HUES64 (cell line): ENCODE results near the gene NTHL1.

Experiments
- H3K27ac ChIP-seq: 2 replicates; pipeline ENCODE4 v1.7.0; 2013; ENCODE audit warnings: low read depth, low read length, inconsistent platforms
- H3K27me3 ChIP-seq: 2 replicates; pipeline ENCODE4 v1.6.1; 2013; ENCODE audit warnings: mild to moderate bottlenecking, low read length; ENCODE audit not compliant: insufficient read depth
- H3K36me3 ChIP-seq: 2 replicates; pipeline ENCODE4 v1.6.1; 2013; ENCODE audit warnings: mild to moderate bottlenecking, low read length; ENCODE audit not compliant: insufficient read depth
- H3K4me1 ChIP-seq: 2 replicates; pipeline ENCODE4 v1.6.1; 2013; ENCODE audit warnings: mild to moderate bottlenecking, low read length, moderate library complexity; ENCODE audit not compliant: insufficient read depth
- H3K4me3 ChIP-seq: 2 replicates; pipeline ENCODE4 v1.5.1; 2013; ENCODE audit warnings: mild to moderate bottlenecking, low read length, moderate library complexity
- H3K9ac ChIP-seq: 2 replicates; pipeline ENCODE4 v1.6.1; 2013; ENCODE audit warnings: mild to moderate bottlenecking, low read depth, low read length
- H3K9me3 ChIP-seq: 2 replicates; pipeline ENCODE4 v1.6.1; 2013; ENCODE audit warnings: low read depth, low read length; ENCODE audit not compliant: insufficient read depth
- WGBS: fragments of 150-250, 120-280 bp; methylation state at CpG from one replicate; pipeline ENCODE4 v1.1.7; 2013; ENCODE audit warnings: missing lambda C conversion rate; 5-methylcytosine and 5-hydroxymethylcytosine counted together

Gene NTHL1

DNA sequence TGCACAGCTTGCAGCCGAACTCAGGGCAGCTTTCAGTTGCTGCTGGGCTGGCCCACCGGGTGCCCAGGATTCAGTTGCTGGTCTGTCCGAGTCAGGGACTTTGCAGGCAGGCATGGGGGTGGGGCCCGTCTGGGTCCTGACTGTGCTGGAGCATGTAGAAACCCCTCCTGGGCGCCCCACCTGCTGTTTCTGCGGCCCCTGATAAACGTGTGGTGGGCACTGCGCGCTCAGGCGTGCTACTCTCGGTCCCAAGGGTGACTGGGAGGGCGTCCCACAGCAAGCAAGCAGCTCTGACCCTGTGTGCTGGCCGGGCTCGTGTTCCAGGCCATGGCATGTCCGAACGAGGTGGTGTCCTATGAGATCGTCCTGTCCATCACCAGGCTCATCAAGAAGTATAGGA lies 12.7 kb upstream of the NTHL1 start:
- H3K27me3 ChIP-seq = no peaks in the 10 kb centered on the region
- H3K4me3 ChIP-seq = no peak overlapping the region
- no peak overlapping the region for H3K27ac ChIP-seq
- H3K9me3 ChIP-seq = no peaks in the 10 kb centered on the region
- WGBS = 95% methylated on average over 17 of the region's 17 CpGs
- H3K9ac ChIP-seq = no peak overlapping the region
- H3K4me1 ChIP-seq = no peaks in the 10 kb centered on the region
- H3K36me3 ChIP-seq = peaks cover 23% of the 10 kb centered on the region; the same call in 1 of the 2 replicates

DNA sequence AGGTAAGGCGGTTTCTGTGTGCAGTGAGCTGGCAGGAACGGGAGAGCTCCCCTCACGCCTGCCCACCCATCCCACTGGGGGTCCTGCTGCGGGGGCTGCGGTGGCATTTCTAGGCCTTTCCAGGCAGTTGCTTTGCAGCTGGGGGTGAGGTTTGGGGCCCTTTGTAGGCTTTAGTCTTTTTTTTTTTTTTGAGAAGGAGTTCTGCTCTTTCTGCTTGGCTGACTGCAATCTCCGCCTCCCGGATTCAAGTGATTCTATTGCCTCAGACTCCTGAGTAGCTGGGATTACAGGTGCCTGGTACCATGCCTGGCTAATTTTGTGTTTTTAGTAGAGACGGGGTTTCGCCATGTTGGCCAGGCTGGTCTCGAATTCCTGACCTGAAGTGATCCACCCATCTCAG lies 11.2 kb upstream of the NTHL1 start:
- Histone ChIP-seq H3K27ac (no peak overlapping the region), H3K27me3 (no peaks in the 10 kb centered on the region), H3K4me1 (no peaks in the 10 kb centered on the region), H3K36me3 (peaks cover 29% of the 10 kb centered on the region), H3K9ac (no peak overlapping the region), H3K9me3 (no peaks in the 10 kb centered on the region), H3K4me3 (no peak overlapping the region)
- 95% methylated on average over 10 of the region's 10 CpGs for whole genome bisulfite sequencing

DNA sequence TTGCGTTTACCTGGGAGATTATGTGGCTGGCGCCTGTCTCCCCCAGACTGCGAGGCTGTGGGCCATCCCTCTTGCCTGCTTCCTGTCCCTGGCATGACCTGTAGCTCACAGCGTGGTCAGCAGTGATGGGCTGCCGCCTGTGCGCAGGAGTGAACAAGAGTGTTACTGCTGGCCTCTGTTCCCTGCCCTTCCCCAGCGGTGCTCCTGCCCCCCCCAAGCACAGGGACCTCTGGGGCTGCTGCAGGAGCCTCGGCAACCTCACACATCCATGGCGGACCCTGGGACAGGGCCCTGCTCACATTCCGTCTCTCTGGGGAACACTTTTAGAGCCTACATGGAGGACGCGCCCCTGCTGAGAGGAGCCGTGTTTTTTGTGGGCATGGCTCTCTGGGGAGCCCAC lies 10.8 kb upstream of the NTHL1 start:
- WGBS = 93% methylated on average over 13 of the region's 13 CpGs
- no peak overlapping the region for H3K9ac ChIP-seq

DNA sequence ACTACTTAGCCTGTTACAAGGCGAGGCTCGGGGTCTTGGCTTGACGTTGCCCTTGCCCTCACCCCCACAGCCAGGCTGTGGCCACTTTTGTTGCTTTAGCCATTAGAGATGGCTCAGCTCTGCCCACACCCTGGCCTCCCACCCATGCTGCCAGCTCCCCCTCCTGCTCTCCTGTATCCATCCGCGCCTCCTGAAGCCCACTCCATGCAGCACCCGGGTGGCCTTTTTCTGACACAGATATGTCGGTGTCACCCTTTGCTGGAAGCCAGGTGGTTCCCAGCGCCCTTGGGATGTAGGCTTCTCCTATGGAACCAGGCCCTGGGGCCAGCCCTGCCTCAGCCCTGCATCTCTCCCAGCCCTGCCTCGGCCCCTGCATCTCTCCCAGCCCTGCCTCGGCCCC lies 9.8 kb upstream of the NTHL1 start:
- no peak overlapping the region for H3K4me3 ChIP-seq
- H3K36me3 ChIP-seq = peaks cover 38% of the 10 kb centered on the region
- H3K9me3 ChIP-seq = no peaks in the 10 kb centered on the region
- H3K4me1 ChIP-seq = no peaks in the 10 kb centered on the region
- no peak overlapping the region for H3K27ac ChIP-seq
- WGBS = 97% methylated on average over 10 of the region's 10 CpGs
- no peak overlapping the region for H3K9ac ChIP-seq
- H3K27me3 ChIP-seq = no peaks in the 10 kb centered on the region

More for the DNA sequence above, 10.8 kb upstream of the NTHL1 start:
- no peaks in the 10 kb centered on the region for H3K4me1 ChIP-seq
- no peak overlapping the region for H3K4me3 ChIP-seq
- no peaks in the 10 kb centered on the region for H3K27me3 ChIP-seq
- peaks cover 34% of the 10 kb centered on the region for H3K36me3 ChIP-seq
- H3K9me3 ChIP-seq = no peaks in the 10 kb centered on the region
- H3K27ac ChIP-seq = no peak overlapping the region

DNA sequence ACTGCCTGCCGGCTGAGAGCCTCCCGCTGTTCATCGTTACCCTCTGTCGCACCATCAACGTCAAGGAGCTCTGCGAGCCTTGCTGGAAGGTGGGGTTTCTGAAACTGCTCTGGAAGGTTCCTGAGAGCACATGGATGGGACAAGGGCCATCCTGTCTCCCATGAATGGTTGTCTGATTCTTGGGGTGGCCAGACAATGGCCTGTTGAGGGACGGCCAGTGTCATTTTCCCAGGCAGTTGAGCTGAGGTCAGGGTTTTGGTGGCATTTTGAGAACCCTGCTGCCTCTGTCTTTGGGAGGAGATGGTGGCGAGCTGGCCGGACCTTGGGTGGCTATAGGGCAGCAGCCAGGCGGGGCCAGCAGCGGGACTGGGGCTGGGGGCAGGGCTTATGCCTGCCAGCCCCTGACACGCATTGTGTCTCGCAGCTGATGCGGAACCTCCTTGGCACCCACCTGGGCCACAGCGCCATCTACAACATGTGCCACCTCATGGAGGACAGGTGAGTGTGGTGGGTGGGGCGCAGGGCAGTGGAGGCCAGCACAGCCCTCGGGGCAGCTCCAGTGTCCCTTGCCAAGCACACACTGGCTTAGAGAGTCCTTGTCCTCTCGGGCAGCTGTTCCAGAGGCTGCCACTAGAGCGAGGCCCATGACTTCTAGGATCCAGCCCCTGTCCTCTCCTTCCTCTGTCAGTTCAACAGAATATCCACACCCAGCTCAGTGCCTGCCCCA lies 9.2 kb upstream of the NTHL1 start:
- Histone ChIP-seq H3K9me3 (no peaks in the 10 kb centered on the region), H3K27ac (no peak overlapping the region), H3K36me3 (peaks cover 35% of the 10 kb centered on the region), H3K27me3 (no peaks in the 10 kb centered on the region), H3K9ac (no peak overlapping the region), H3K4me3 (no peak overlapping the region), H3K4me1 (no peaks in the 10 kb centered on the region)
- WGBS = 92% methylated on average over 19 of the region's 19 CpGs

DNA sequence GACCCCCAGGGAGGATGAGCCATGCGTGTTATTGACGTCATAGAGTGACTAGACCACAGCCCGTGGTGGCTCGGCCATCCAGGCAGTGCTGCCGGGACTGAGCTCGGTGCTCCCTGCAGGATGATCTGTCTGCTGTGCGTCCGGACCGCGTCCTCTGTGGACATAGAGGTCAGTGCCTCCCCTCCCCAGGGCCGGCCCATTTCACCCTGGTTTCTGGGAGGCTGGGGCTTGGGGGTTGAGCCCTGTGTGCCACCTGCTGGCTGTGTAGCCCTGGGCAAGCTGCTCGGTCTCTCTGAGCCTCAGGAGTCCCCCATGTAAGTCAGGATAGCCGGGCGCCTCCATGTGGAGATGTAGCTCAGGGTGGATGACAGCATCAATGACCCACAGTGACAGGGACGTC lies 8.4 kb upstream of the NTHL1 start:
- no peak overlapping the region for H3K4me3 ChIP-seq
- no peak overlapping the region for H3K9ac ChIP-seq
- no peaks in the 10 kb centered on the region for H3K9me3 ChIP-seq
- H3K4me1 ChIP-seq = no peaks in the 10 kb centered on the region
- H3K27ac ChIP-seq = no peak overlapping the region
- H3K36me3 ChIP-seq = peaks cover 37% of the 10 kb centered on the region
- H3K27me3 ChIP-seq = no peaks in the 10 kb centered on the region
- WGBS = 92% methylated on average over 15 of the region's 15 CpGs

DNA sequence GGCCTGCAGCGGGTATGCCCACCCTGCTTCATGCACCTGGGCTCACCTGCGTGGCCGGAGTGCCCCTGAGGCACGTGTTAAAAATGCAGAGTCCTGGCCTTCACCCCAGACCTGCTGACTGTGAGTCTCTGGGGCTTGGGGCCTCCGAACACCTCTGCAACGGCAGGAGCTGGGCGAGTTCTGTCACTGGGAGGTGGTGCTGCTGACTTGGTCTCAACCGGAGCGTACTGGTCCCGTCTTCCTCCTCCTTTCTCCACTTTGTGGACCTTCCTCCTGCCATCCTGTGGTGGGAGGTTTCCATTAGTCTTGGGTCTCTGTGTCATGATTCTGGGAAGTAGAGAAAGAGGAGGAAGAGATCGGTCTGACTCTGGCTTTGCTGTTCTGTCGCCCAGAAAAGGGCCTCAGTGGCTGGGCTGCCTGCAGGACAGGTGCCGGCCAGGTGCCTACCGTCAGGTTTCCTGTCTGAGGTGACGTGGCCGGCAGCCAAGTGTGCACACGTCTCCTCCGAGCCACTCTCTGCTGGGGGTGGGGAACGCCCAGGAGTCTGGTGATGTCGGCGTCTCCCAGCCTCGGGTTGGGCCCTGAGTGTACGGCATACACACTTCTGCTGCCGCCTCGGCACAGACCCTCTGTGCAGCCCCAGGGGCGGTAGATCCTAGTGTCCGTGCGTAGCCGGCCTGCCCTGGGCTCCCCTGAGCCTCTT lies 7.1 kb upstream of the NTHL1 start:
- H3K36me3 ChIP-seq = peaks cover 43% of the 10 kb centered on the region
- no peak overlapping the region for H3K4me3 ChIP-seq
- no peak overlapping the region for H3K27ac ChIP-seq
- H3K9me3 ChIP-seq = no peaks in the 10 kb centered on the region
- no peaks in the 10 kb centered on the region for H3K4me1 ChIP-seq
- WGBS = 96% methylated on average over 29 of the region's 29 CpGs
- no peak overlapping the region for H3K9ac ChIP-seq
- no peaks in the 10 kb centered on the region for H3K27me3 ChIP-seq

DNA sequence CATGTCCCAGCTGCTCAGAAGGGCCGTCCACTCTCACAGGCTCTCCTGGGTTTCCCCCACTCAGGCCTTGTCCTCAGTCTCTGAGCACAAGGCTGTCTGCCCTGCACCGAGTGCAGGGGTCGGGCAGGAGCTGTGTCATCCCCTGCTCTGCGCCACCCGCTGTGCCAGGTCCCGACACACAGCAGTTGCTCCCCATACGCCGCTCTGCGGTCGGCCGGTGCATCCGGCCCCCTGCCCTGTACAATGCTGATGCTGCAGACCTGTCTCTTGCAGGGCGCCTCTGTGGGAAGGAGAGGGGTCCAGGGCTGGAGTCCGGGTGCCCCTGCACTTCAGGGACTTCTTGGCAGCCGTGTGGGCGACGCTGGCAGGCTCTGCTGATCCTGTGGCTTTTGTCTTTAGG lies 6.3 kb upstream of the NTHL1 start:
- 96% methylated on average over 17 of the region's 17 CpGs for WGBS
- H3K9me3 ChIP-seq = no peaks in the 10 kb centered on the region
- H3K4me3 ChIP-seq = no peak overlapping the region
- no peak overlapping the region for H3K27ac ChIP-seq
- 0 out of 2 replicates have a peak, but pooled peaks cover under 1% of the 10 kb centered on the region for H3K4me1 ChIP-seq
- H3K36me3 ChIP-seq = peaks cover 43% of the 10 kb centered on the region
- no peaks in the 10 kb centered on the region for H3K27me3 ChIP-seq
- H3K9ac ChIP-seq = no peak overlapping the region

DNA sequence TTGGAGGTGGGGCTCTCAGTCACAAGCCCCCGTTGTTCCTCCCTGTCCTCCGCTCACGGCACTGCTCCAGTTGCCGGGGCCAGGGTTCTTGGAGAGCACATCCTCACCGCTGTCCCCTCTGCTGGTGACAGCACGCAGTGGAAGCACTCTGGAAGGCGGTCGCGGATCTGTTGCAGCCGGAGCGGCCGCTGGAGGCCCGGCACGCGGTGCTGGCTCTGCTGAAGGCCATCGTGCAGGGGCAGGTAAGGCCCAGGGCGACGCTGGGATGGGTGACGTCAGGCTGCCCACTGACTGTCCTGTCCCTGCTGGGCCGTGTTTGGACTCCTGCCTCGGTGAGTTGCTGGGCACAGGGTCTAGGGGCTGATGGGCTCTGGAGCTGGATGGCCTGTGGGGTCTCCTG lies 5.6 kb upstream of the NTHL1 start:
- peaks cover 37% of the 10 kb centered on the region for H3K36me3 ChIP-seq
- H3K27me3 ChIP-seq = no peaks in the 10 kb centered on the region
- H3K9me3 ChIP-seq = no peaks in the 10 kb centered on the region
- H3K4me3 ChIP-seq = no peak overlapping the region
- peaks cover 5% of the 10 kb centered on the region; the same call in 1 of the 2 replicates for H3K4me1 ChIP-seq
- H3K9ac ChIP-seq = no peak overlapping the region
- WGBS = 96% methylated on average over 21 of the region's 21 CpGs
- H3K27ac ChIP-seq = no peak overlapping the region

DNA sequence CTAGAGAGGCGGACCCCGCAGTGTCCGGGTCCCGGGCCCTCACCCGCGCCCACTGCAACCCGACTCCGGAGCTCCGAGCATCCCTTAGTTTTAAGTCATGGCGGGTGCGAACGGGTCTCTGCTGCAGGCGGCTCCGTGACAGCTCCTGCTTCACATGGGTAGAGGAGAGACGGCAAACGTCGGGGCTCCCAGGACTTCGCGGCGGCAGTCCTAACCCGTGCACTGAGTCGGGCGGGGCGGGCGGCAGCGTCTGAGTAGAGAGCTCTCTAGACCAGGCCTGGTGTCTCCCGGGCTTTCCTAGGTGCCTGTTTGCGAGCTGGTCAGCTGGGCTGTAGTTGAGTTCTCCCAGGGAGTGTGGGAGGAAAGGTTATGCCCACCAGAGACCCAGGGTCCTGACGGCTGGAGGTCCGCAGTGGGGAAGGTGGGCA lies 496 bp upstream of the NTHL1 start:
- H3K4me3 ChIP-seq = peak overlapping the region; percentile 74
- no peaks in the 10 kb centered on the region for H3K9me3 ChIP-seq
- H3K4me1 ChIP-seq = peaks cover 9% of the 10 kb centered on the region; the same call in 1 of the 2 replicates
- H3K36me3 ChIP-seq = peaks cover 33% of the 10 kb centered on the region
- H3K27me3 ChIP-seq = no peaks in the 10 kb centered on the region
- H3K9ac ChIP-seq = peak overlapping the region; percentile 59
- no peak overlapping the region for H3K27ac ChIP-seq
- 2% methylated on average over 30 of the region's 30 CpGs for WGBS

DNA sequence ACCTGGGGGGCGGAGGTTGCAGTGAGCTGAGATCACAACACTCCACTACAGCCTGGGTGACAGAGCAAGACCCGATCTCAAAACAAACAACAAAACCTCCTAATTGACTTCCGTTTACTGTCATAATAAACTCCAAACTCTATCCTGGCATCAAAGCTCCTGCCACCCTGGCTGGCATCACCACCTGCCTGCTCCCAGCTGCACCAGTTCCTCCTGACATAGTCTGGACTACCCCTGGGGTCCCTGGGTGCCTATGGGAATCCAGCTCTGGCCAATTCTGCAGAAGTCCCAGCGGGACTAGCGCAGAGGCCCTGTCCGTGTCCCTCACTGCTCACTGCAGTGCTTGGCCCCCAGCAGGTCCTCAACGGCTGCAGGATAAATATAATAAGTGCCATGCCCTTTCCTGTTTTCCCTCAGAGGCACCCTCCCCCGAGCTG lies 723 bp downstream of the NTHL1 start:
- peaks cover 26% of the 10 kb centered on the region for H3K36me3 ChIP-seq
- H3K9me3 ChIP-seq = no peaks in the 10 kb centered on the region
- H3K9ac ChIP-seq = peak overlapping the region; percentile 67
- peaks cover 9% of the 10 kb centered on the region; the same call in 1 of the 2 replicates for H3K4me1 ChIP-seq
- 43% methylated on average over 8 of the region's 8 CpGs for WGBS
- H3K27ac ChIP-seq = no peak overlapping the region
- no peaks in the 10 kb centered on the region for H3K27me3 ChIP-seq
- peak overlapping the region; percentile 74 for H3K4me3 ChIP-seq
